SK-N-SH (cell line): Measurements from ENCODE around the gene USP6. TPM values are rescaled to one million over a fixed set of nuclear protein-coding genes. Genes with fewer than 3 reads are reported as not detected.
"Not testable (repeated sequence)": the region's sequence is repeated elsewhere in the genome, so short reads cannot be mapped to it uniquely, and the experiment has no call there.

Experiments used
- CTCF ChIA-PET: fragments of 300-600, 350-600 bp; formaldehyde crosslinking; extraction: SDS; loops from one replicate; lab custom pipeline; 2021; lab: Yijun Ruan, JAX
- POLR2A ChIA-PET: fragments of 350-600 bp; sonication (Branson Sonifier 250); formaldehyde crosslinking; extraction: SDS; loops from one replicate; lab custom pipeline; 2020; ENCODE audit warnings: antibody characterized with exemption, inconsistent platforms; lab: Yijun Ruan, JAX
- DNase-seq: peaks from one replicate; pipeline ENCODE4 v3.0.0; 2012
- H2AFZ ChIP-seq: fragments of 200-600 bp; sonication (generic); 2 replicates; pipeline ENCODE4 v1.8.1; 2016; ENCODE audit warnings: antibody characterized with exemption, mild to moderate bottlenecking, low read depth
- H3F3A ChIP-seq: fragments of 200-600 bp; sonication (generic); replicated peaks from 2 replicates; pipeline ENCODE3; 2016; ENCODE audit warnings: antibody characterized with exemption, mild to moderate bottlenecking; ENCODE audit not compliant: insufficient read depth
- H3K27ac ChIP-seq, 2 experiments: fragments of 200-500 bp in 1 of 2; fragments of 200-600 bp in 1 of 2; sonication (Bioruptor generic) in 1 of 2; sonication (generic), shearing (Covaris generic) in 1 of 2; 2 replicates each; pipeline versions ENCODE4 v1.5.1 to v1.6.1; 2014 to 2016; ENCODE audit warnings: low read depth in 2 of 2, inconsistent platforms in 1 of 2, low read length in 1 of 2, mild to moderate bottlenecking in 1 of 2, mixed read lengths in 1 of 2
- H3K27me3 ChIP-seq: fragments of 200-600 bp; sonication (generic), shearing (Covaris generic); 2 replicates; pipeline ENCODE4 v1.6.1; 2016; ENCODE audit warnings: mixed run types; ENCODE audit not compliant: insufficient read depth
- H3K36me3 ChIP-seq, 2 experiments: fragments of 200-500 bp in 1 of 2; fragments of 200-600 bp in 1 of 2; sonication (Bioruptor generic) in 1 of 2; sonication (generic) in 1 of 2; replicated peaks in 1 of 2; 2 replicates each; pipeline versions ENCODE3 to v1.5.1; 2014 to 2016; ENCODE audit warnings: low read length in 1 of 2, mild to moderate bottlenecking in 1 of 2; ENCODE audit not compliant: insufficient read depth in 2 of 2, control insufficient read depth in 1 of 2
- H3K4me1 ChIP-seq, 2 experiments: fragments of 200-500 bp in 1 of 2; fragments of 200-600 bp in 1 of 2; sonication (Bioruptor generic) in 1 of 2; sonication (generic), shearing (Covaris generic) in 1 of 2; 2 replicates each; pipeline versions ENCODE4 v1.5.1 to v1.6.1; 2014 to 2016; ENCODE audit warnings: low read depth in 1 of 2, low read length in 1 of 2, mixed run types in 1 of 2; ENCODE audit not compliant: insufficient read depth in 2 of 2, control insufficient read depth in 1 of 2
- H3K4me2 ChIP-seq: fragments of 200-600 bp; sonication (generic), shearing (Covaris generic); 2 replicates; pipeline ENCODE4 v1.6.1; 2017; ENCODE audit warnings: mixed run types
- H3K4me3 ChIP-seq, 2 experiments: fragments of 200-500 bp in 1 of 2; fragments of 200-600 bp in 1 of 2; sonication (Bioruptor generic) in 1 of 2; sonication (generic), shearing (Covaris generic) in 1 of 2; 2 replicates each; pipeline versions ENCODE4 v1.5.1 to v1.8.1; 2014 to 2016; ENCODE audit warnings: low read depth in 2 of 2, inconsistent platforms in 1 of 2, low read length in 1 of 2, mild to moderate bottlenecking in 1 of 2, mixed read lengths in 1 of 2, moderate library complexity in 1 of 2
- H3K79me2 ChIP-seq: fragments of 200-600 bp; sonication (generic); 2 replicates; pipeline ENCODE4 v1.8.1; 2017; ENCODE audit warnings: mild to moderate bottlenecking; ENCODE audit not compliant: insufficient read depth
- H3K9ac ChIP-seq: fragments of 200-600 bp; sonication (generic); 2 replicates; pipeline ENCODE4 v1.6.1; 2017; ENCODE audit warnings: mixed run types
- H3K9me2 ChIP-seq: fragments of 200-600 bp; sonication (generic); 2 replicates; pipeline ENCODE4 v1.6.1; 2017; ENCODE audit warnings: mixed run types
- H3K9me3 ChIP-seq: fragments of 200-600 bp; sonication (generic); 2 replicates; pipeline ENCODE4 v1.6.1; 2017; ENCODE audit warnings: mixed run types, mild to moderate bottlenecking, moderate library complexity
- H4K20me1 ChIP-seq: fragments of 200-600 bp; sonication (generic); 2 replicates; pipeline ENCODE4 v1.6.1; 2017; ENCODE audit warnings: mild to moderate bottlenecking, mixed run types; ENCODE audit not compliant: insufficient read depth
- EZH2phosphoT487 ChIP-seq: fragments of 200-600 bp; sonication (generic); IDR thresholded peaks from 2 replicates; pipeline ENCODE4 v1.6.1; 2017; ENCODE audit warnings: low read depth, mixed run types, mild to moderate bottlenecking, antibody characterized with exemption, moderate library complexity, borderline replicate concordance
- FOXM1 ChIP-seq: IDR thresholded peaks from 2 replicates; pipeline ENCODE4 v1.4.0; 2012; ENCODE audit warnings: low read depth, mild to moderate bottlenecking
- MXI1 ChIP-seq: IDR thresholded peaks from 2 replicates; pipeline ENCODE4 v1.6.1; 2012; ENCODE audit warnings: mild to moderate bottlenecking, low read depth, low read length, improper control_type of control experiment
- NRF1 ChIP-seq: IDR thresholded peaks from 2 replicates; pipeline ENCODE4 v1.6.1; 2012; ENCODE audit warnings: low read depth, mild to moderate bottlenecking, low read length
- POLR2AphosphoS5 ChIP-seq: IDR thresholded peaks from 2 replicates; pipeline ENCODE4 v1.6.1; 2012; ENCODE audit warnings: low read depth, low read length
- REST ChIP-seq: IDR thresholded peaks from 2 replicates; pipeline ENCODE4 v1.6.1; 2012; ENCODE audit warnings: mild to moderate bottlenecking, low read depth, low read length, moderate library complexity
- RXRA ChIP-seq: IDR thresholded peaks from 2 replicates; pipeline ENCODE4 v1.4.0; 2012; ENCODE audit warnings: low read depth, mild to moderate bottlenecking, borderline replicate concordance
- TCF12 ChIP-seq: IDR thresholded peaks from 2 replicates; pipeline ENCODE4 v1.4.0; 2012
- YY1 ChIP-seq: IDR thresholded peaks from 2 replicates; pipeline ENCODE4 v1.4.0; 2012; ENCODE audit warnings: low read depth, mild to moderate bottlenecking
- ZBTB33 ChIP-seq: IDR thresholded peaks from 2 replicates; pipeline ENCODE4 v1.4.0; 2012; ENCODE audit warnings: low read depth, borderline replicate concordance
- WGBS: methylation state at CpG from one replicate; pipeline ENCODE4 v1.1.6; 2017; ENCODE audit warnings: low lambda C conversion rate; 5-methylcytosine and 5-hydroxymethylcytosine counted together
- polyA plus RNA-seq, 3 experiments: library from polyadenylated mRNA; depleted of rRNA; stranded (reverse); fragments of >200 nt; gene quantifications; 2 replicates each; pipeline ENCODE4 v1.2.3, GENCODE V29; 2012

The USP6 gene
- polyA plus RNA-seq, 1 of the 3 experiments (the other 2 are of a cell fraction): not detected

GRCh38 chr17:5217562-5217961 lies 101.7 kb downstream of the USP6 start:
- 93% methylated on average over 5 of the region's 5 CpGs for WGBS
- H3F3A ChIP-seq, DNase-seq, CTCF ChIA-PET, H3K79me2 ChIP-seq, H4K20me1 ChIP-seq, H3K4me3 ChIP-seq, POLR2A ChIA-PET, H3K4me1 ChIP-seq, H3K27me3 ChIP-seq, H3K36me3 ChIP-seq, H3K27ac ChIP-seq, H3K9me3 ChIP-seq, H3K9me2 ChIP-seq, H2AFZ ChIP-seq, H3K9ac ChIP-seq, H3K4me2 ChIP-seq: not testable (repeated sequence)

GRCh38 chr17:5219536-5219935 lies 103.7 kb downstream of the USP6 start:
- 84% methylated on average over 5 of the region's 6 CpGs for WGBS
- TF ChIP-seq POLR2AphosphoS5 (no peak), ZBTB33 (no peak), EZH2phosphoT487 (no peak), TCF12 (no peak), YY1 (no peak), FOXM1 (no peak), NRF1 (no peak), REST (no peak), MXI1 (no peak), RXRA (no peak)
- Histone ChIP-seq H3K4me3 (no peak overlapping the region), H3K4me1 (no peaks in the 10 kb centered on the region), H4K20me1 (no peaks in the 10 kb centered on the region), H3K27ac (no peak overlapping the region), H3K9ac (no peak overlapping the region), H2AFZ (no peak overlapping the region), H3F3A (no peaks in the 10 kb centered on the region), H3K4me2 (no peak overlapping the region), H3K9me3 (no peaks in the 10 kb centered on the region), H3K36me3 (no peaks in the 10 kb centered on the region), H3K9me2 (no peaks in the 10 kb centered on the region), H3K27me3 (no peaks in the 10 kb centered on the region), H3K79me2 (no peaks in the 10 kb centered on the region)
- DNase-seq: no peak
- ChIA-PET CTCF (no interaction called here), POLR2A (no interaction called here)
